ENCODE measurements around the gene MAP3K10. TPM values are rescaled to one million over a fixed set of nuclear protein-coding genes. Genes with fewer than 3 reads are reported as not detected.

The MAP3K10 gene
- total RNA-seq, 1 experiment from 2014 or later = 11.2 TPM

GRCh38 chr19:40177286-40178070 is 13.7 kb upstream of the MAP3K10 start:
- no peaks in the 10 kb centered on the region for H3K79me2 ChIP-seq (ENCODE audit: low read length)
- no peaks in the 10 kb centered on the region for H3F3A ChIP-seq (ENCODE audit: low read length, unreplicated experiment)
- no peaks in the 10 kb centered on the region for H3K9me2 ChIP-seq (replicated peaks; ENCODE audit: low read length)
- H3K4me3 ChIP-seq (ENCODE audit: low read length) = no peak overlapping the region
- no peak overlapping the region for H3K9ac ChIP-seq (ENCODE audit: low read length)
- no peaks in the 10 kb centered on the region for H4K20me1 ChIP-seq (ENCODE audit: low read length)
- H3K27me3 ChIP-seq (ENCODE audit: low read length) = no peaks in the 10 kb centered on the region
- no peak overlapping the region for H3K27ac ChIP-seq (ENCODE audit: low read length)
- BruUV-seq (replicated peaks) = no TSS peak
- no peaks in the 10 kb centered on the region for H3K4me1 ChIP-seq (ENCODE audit: insufficient read depth, low read length)
- H3K4me2 ChIP-seq (ENCODE audit: low read length) = no peak overlapping the region
- DNase-seq = no peak
- no peak overlapping the region for H2AFZ ChIP-seq (ENCODE audit: low read length)
- ATAC-seq = no peak
- TF ChIP-seq EZH2 (IDR thresholded peaks at IDR 0.05; ENCODE audit: low read length, unreplicated experiment) (no peak), EZH2phosphoT487 (IDR thresholded peaks at IDR 0.05; ENCODE audit: borderline replicate concordance, low read length) (no peak)
- TF ChIP-seq, protein P1, sequence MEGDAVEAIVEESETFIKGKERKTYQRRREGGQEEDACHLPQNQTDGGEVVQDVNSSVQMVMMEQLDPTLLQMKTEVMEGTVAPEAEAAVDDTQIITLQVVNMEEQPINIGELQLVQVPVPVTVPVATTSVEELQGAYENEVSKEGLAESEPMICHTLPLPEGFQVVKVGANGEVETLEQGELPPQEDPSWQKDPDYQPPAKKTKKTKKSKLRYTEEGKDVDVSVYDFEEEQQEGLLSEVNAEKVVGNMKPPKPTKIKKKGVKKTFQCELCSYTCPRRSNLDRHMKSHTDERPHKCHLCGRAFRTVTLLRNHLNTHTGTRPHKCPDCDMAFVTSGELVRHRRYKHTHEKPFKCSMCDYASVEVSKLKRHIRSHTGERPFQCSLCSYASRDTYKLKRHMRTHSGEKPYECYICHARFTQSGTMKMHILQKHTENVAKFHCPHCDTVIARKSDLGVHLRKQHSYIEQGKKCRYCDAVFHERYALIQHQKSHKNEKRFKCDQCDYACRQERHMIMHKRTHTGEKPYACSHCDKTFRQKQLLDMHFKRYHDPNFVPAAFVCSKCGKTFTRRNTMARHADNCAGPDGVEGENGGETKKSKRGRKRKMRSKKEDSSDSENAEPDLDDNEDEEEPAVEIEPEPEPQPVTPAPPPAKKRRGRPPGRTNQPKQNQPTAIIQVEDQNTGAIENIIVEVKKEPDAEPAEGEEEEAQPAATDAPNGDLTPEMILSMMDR (conservative IDR thresholded peaks at IDR 0.05; ENCODE audit: low read depth, low read length) = no peak
- CTCF ChIA-PET = no interaction called here
- intact Hi-C loops (cut with micrococcal nuclease) = no loop called here
- H3K36me3 ChIP-seq (ENCODE audit: low read depth, low read length) = no peaks in the 10 kb centered on the region
- no peaks in the 10 kb centered on the region for H3K9me3 ChIP-seq (ENCODE audit: low read length)
- POLR2A ChIA-PET (ENCODE audit: unreplicated experiment) = no interaction called here

DNA sequence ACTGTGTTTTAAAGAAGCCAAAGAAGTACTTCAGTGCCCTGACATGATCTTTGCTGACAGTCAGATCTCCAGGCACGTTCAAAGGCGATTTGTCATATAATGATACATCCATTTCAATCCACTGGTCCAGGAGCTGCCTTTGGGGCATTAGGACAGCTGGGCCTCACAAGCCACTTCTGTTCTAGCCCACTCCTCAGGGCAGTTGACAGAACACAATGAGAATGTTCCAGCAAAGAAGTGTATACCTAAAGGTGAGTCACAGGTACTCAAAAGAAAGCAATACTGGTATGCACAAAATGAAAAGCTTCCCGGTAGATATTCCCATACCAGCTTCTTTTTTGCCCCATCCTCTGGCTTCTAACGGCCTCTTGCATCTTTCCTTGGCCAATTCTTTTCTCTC is 12.5 kb upstream of the MAP3K10 start:
- H4K20me1 ChIP-seq (ENCODE audit: low read length) = no peaks in the 10 kb centered on the region
- H3K9me3 ChIP-seq (ENCODE audit: low read length) = no peaks in the 10 kb centered on the region
- H3K79me2 ChIP-seq (ENCODE audit: low read length) = no peaks in the 10 kb centered on the region
- H3K4me3 ChIP-seq (ENCODE audit: low read length) = no peak overlapping the region
- no peaks in the 10 kb centered on the region for H3K27me3 ChIP-seq (ENCODE audit: low read length)
- H3K36me3 ChIP-seq (ENCODE audit: low read depth, low read length) = no peaks in the 10 kb centered on the region
- no peaks in the 10 kb centered on the region for H3K4me1 ChIP-seq (ENCODE audit: insufficient read depth, low read length)
- no peaks in the 10 kb centered on the region for H3K9me2 ChIP-seq (replicated peaks; ENCODE audit: low read length)
- CTCF ChIA-PET = no interaction called here
- no peak for TF ChIP-seq EZH2phosphoT487 (IDR thresholded peaks at IDR 0.05; ENCODE audit: borderline replicate concordance, low read length)
- TF ChIP-seq EZH2 (IDR thresholded peaks at IDR 0.05; ENCODE audit: low read length, unreplicated experiment) = no peak
- TF ChIP-seq, protein P1 (conservative IDR thresholded peaks at IDR 0.05; ENCODE audit: low read depth, low read length) = no peak
- DNase-seq (no peak), ATAC-seq (no peak)
- no peaks in the 10 kb centered on the region for H3F3A ChIP-seq (ENCODE audit: low read length, unreplicated experiment)
- POLR2A ChIA-PET (ENCODE audit: unreplicated experiment) = no interaction called here
- H2AFZ ChIP-seq (ENCODE audit: low read length) = no peak overlapping the region
- intact Hi-C loops (cut with micrococcal nuclease) = no loop called here
- no TSS peak for BruUV-seq (replicated peaks)
- no peak overlapping the region for H3K9ac ChIP-seq (ENCODE audit: low read length)
- H3K4me2 ChIP-seq (ENCODE audit: low read length) = no peak overlapping the region
- no peak overlapping the region for H3K27ac ChIP-seq (ENCODE audit: low read length)

DNA sequence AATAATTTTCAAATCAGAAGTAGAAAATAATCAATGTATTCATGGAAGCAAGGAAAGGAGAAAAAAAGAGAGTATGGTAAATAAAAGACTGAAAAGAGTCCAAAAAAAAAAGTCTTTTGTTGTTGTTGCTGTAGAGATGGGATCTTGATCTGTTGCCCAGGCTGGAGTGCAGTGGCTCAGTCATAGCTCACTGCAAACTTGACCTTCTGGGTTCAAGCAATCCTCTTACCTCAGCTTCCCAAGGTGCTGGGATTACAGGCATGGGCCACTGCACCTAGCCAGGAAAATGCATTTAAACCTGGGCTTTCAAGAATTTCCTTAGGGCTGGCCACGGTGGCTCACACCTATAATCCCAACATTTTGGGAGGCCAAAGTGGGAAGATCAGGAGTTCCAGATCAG is 7.0 kb upstream of the MAP3K10 start:
- Histone ChIP-seq H3K9me3 (ENCODE audit: low read length) (no peaks in the 10 kb centered on the region), H3K27ac (ENCODE audit: low read length) (no peak overlapping the region), H3K9ac (ENCODE audit: low read length) (no peak overlapping the region), H2AFZ (ENCODE audit: low read length) (no peak overlapping the region), H3K36me3 (ENCODE audit: low read depth, low read length) (no peaks in the 10 kb centered on the region), H3K9me2 (replicated peaks; ENCODE audit: low read length) (no peaks in the 10 kb centered on the region), H3K4me1 (ENCODE audit: insufficient read depth, low read length) (peaks cover 5% of the 10 kb centered on the region), H3F3A (ENCODE audit: low read length, unreplicated experiment) (no peaks in the 10 kb centered on the region), H4K20me1 (ENCODE audit: low read length) (no peaks in the 10 kb centered on the region), H3K4me2 (ENCODE audit: low read length) (no peak overlapping the region), H3K4me3 (ENCODE audit: low read length) (no peak overlapping the region), H3K79me2 (ENCODE audit: low read length) (no peaks in the 10 kb centered on the region), H3K27me3 (ENCODE audit: low read length) (no peaks in the 10 kb centered on the region)
- ChIA-PET POLR2A (ENCODE audit: unreplicated experiment) (no interaction called here), CTCF (no interaction called here)
- intact Hi-C loops (cut with micrococcal nuclease) = no loop called here
- DNase-seq = no peak
- no TSS peak for BruUV-seq (replicated peaks)
- TF ChIP-seq, protein P1 (conservative IDR thresholded peaks at IDR 0.05; ENCODE audit: low read depth, low read length) = no peak
- TF ChIP-seq EZH2phosphoT487 (IDR thresholded peaks at IDR 0.05; ENCODE audit: borderline replicate concordance, low read length) = no peak
- TF ChIP-seq EZH2 (IDR thresholded peaks at IDR 0.05; ENCODE audit: low read length, unreplicated experiment) = no peak
- ATAC-seq = no peak
